CD4-positive, alpha-beta T cell treated with Interleukin-10 for 1 hour (primary cell): ENCODE data around the gene MEN1.

Experiments
- DNase-seq: peaks from one replicate; pipeline ENCODE4 v3.0.0-alpha.2; 2020

Gene MEN1

DNA sequence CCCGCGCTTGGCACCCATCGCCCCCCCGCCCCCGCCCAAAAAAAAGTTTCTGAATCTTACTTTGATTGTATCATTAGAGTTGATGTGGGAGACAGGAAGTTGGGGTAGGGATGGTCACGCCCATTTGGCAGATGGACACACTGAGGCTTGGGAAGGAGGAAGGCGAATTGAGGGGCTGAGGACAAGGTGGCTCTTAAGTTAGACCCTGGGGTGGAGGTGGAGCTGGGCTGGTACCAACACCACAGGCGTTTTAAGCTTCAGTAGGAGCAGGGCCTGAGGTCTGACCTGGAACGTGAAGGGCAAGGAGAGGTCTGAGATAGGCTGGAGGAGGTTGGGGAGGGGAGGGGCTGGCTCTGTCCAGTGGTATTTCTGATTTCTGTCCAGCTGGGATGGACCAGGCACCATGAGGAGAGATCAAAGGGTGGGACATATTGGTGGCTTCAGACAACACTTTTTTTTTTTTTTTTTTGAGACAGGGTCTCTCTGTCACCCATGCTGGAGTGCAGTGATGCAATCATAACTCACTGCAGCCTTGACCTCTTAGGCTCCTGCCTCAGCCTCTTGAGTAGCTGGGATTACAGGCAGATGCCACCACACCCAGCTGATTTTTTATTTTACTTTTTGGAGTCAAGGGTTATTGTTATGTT, 34.9 kb upstream of the MEN1 start:
- no peak for DNase-seq

- DNase-seq = peak; percentile 84
Observed at GRCh38 chr11:64844330-64845128, 34.2 kb upstream of the MEN1 start, which contains the start of gene CDC42BPG. Gene CDC42BPG (minus strand): TSS chr11:64844653. CDS start chr11:64844569, 84 bp downstream.

GRCh38 chr11:64843686-64844329, 33.5 kb upstream of the MEN1 start:
- no peak for DNase-seq

DNA sequence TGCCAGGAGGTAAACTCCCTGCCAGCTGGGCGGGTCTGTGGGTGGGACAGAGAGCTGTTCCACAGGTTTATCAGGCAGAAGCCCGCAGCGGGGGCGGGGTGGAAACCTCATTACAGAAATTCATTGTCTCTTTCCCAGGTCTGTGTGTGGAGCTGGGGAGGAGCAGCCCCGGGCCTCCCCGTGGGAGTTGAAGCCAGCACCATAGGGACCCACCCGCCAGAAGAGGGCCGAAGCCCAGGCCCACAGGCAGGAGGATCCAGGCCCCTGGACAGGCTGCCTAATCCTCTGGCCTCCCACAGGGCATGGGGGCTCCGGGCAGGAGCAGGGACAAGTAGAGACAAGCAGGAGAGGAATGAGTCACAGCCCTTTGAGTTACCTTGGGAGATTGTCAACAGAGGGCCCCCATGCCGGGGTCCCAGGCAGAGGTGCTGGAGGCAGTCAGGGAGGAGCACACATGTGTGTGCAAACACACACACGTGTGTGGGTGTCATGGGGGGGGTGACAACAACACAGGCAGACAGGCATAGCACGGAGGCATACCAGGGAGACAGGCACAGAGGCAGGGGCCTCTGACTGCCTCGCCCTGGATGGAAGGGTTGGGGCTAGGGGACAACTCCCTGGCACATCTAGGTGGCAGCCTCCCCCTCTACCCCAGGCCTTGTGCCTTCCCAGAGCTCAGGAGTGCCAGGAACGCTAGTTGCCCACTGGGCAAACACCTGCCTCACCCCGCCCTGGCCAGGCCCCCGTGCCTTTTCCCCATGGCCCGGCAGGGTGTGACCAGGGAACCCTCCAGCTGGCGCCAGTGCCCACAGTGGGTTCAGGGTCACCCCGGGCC, 32.7 kb upstream of the MEN1 start:
- no peak for DNase-seq

DNA sequence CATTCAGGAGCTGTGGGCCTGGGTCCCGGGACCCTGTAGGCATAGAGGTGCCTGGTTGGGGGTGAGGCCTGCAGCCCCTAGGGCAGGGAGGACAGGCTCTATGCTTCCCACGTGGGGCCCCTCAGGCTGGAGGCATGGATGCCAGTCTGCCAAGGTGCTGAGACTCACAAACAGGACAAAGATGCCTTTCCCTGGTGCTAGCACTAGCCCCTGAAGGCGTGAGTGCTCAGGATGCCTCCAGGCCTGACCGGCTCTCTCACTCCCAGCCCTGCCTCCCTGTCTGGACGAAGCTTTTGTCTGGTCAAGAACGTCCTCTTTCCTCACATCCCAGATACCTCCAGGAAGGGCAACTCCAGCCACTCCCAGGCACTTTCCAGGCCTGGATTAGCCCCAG, 32.0 kb upstream of the MEN1 start:
- DNase-seq = no peak

DNA sequence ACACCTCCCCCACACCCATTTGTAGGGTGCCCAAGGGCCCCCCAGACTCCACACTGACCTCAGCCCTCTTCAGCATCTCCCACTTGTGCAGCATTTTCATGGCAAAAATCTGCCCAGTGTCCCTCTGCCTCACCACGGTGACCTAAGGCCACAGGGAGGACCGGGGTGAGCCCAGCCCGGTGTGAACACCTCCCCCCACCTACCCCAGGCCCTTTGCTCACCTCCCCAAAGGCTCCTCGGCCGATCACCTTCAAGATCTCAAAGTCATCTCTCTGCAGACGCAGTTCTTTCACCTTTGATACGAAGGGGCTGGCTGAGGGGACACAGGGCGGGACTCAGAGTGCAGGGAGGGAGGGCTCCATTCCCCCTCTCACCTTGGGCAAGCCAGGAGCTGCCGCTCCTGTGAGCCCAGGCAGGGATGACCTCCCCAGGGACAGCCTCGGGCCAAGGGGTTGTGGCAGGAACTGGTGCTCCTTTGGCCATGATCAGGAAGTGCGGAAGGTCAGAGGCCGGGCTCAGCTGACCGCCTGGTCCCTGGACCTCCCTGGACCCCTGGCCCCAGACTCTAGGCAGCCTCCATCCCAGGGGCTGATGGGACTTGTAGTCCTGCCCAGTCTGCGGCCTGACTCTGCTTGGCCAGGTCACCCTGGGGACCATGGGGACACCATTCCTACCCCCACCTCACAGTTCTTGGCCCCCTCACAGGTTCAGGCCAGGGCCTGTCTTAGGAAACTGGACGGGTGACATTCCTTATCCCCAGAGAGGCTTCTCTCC, 31.4 kb upstream of the MEN1 start:
- no peak for DNase-seq

DNA sequence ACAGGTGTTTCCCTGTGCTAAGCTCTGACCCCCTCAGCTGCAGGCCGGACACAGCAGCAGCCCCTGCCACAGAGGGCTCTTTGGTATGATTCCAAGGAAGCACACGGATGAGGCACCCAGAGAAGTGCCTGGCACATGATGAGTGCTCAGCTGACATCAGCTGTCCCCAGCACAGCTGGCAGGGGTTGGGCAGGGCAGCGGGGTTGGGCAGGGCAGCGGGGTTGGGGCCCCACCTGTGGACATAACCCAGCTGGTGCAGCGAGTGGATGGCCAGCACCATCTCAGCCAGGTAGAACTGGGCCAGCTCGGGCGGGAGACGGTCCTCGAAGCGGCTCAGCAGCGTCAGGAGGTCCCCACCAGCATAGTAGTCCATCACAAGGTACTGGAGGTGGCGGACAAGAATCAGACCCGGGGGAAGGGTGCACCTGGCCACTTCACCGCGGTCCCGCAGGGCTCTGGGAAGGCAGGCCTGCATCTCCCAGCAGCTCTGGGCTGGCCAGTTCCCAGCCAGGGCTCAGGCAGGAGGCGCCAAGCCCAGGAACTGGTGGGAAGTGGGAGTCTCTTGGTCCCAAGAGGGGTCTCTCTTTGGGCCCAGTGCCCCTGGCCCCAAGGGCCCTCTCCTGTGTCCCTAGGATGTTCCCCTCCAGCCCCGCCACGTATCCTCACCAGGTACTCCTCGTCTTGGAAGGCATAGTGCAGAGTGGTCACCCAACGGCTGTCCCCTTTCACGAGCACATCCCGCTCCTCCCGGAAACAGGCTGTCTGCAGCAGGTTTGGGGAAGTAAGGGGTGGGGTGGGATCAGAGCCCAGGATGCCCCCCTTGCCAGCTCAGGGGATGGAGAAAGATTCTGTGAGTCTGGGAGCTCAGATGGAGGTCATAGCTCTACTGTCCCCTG, 29.8 kb upstream of the MEN1 start:
- DNase-seq = no peak

DNA sequence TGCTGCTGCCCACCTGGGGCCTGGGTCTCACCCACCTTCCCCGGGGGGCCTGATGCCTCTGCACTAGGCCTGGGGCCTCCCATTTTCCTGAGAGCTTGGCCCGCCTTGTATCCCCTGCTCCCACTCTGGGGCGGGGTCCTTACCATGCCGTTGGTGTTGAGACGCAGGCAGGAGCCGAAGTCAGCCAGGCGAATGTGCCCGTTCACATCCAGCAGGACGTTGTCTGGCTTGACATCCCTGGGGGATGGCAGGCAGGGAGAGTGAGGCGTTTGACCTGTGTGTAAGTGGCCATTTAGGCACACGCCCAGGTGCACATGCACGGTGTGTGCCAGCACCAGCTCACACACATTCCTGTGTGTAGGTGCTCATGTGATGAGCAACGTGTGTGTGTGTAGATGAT, 29.0 kb upstream of the MEN1 start:
- no peak for DNase-seq

GRCh38 chr11:64838600-64839334, 28.4 kb upstream of the MEN1 start:
- no peak for DNase-seq

- DNase-seq = no peak
Observed at GRCh38 chr11:64837887-64838351, 27.6 kb upstream of the MEN1 start.

DNA sequence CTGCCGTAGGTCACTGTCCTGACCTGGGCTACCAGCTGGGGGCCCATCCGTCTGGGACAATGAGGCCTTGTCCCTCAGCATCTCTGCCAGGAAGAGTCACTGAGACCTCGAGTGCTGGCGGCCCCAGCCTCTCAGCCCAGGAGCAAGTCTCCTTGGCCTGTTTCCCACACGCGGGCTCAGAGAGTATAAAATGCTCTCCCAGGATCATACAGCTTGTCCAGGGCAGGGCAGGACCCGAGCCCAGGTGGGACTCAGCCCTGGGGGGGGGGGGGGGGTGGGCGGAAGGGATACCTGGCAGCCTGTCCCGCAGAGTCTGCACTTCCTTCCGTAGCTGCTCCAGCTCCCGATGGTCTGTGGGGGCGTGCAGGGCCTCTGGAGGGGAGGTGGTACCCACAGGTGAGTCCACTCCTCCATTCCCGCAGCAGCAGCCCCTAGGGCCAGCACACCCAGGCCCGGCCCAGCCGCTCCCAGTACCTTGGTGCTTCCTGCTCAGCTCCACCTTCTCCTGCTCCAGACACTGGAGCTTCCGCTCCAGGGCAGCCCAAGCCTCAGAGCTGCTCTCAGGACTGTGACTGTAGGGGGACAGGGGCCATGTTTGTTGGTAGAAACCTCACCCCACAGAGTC, 26.2 kb upstream of the MEN1 start:
- no peak for DNase-seq

GRCh38 chr11:64835616-64836447, 25.5 kb upstream of the MEN1 start:
- no peak for DNase-seq

DNA sequence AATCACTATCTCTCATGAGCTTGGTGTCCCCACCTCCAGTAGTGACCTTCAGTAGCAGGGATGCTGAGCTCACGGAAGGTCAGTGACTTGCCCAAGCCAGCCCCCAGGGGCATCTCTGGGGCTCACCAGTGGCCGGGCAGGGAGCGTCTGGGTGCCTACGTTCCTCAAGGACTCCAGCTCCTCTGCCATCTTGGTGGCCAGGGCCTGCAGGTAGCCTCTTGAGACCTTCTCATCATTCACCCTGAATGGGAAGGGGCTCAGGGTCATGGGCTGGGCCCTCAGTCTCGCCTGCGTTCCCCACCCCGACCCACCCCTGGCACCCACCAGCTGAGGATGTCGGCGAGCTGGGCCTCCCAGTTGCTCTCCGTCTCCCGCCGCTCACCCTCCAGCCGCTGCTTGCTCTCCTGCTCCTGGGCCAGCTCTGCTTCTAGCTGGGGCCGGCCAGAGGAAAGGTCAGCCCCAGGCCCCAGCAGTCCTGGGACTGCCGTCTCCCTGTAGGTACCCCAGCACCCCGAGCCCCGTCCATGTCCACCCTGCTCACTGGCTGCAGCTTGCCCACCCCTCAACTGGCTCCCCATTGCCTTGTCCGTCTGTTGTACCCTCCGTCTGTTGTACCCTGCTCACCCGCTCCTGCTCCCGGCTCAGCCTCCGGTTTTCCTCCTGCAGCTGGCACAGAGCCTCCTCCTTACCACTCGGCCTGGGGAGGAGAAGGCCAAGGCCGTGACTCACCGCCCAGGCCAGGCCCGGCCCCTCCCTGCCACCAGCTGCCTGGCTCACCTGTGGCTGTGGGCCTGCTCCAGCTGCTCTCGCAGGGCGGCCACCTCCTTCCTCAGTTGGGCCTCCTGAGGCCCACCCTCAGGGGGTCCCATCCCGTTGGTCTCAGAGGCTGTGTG, 24.6 kb upstream of the MEN1 start:
- no peak for DNase-seq

- DNase-seq = no peak
Observed at GRCh38 chr11:64834031-64834722, 23.8 kb upstream of the MEN1 start.

DNA sequence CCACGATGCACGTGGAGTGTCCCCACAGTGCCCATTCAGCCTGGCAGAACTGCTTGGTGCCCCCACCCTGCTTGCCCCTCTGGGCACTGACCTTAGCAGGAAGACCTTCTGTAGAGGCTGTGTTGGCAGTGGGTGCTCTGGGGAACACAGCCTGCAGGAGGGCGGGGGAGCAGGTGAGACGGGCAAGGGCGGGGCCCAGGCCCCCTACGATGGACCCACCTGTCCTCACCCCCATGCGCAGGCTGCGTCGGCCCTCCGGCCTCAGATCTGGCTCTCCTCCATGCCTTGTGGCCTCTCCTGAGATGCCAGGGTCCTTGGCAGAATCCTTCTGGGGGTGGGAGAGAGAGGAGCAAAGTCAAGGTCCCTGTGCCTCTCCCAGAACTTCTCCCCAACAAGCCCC, 23.2 kb upstream of the MEN1 start:
- no peak for DNase-seq

GRCh38 chr11:64833198-64833502, 22.8 kb upstream of the MEN1 start:
- DNase-seq = no peak

GRCh38 chr11:64832467-64833197, 22.3 kb upstream of the MEN1 start:
- no peak for DNase-seq
